ENCODE measurements around the gene NBEAL1. TPM values are rescaled to one million over a fixed set of nuclear protein-coding genes. Genes with fewer than 3 reads are reported as not detected.
A peak's percentile ranks its signal among the peaks of the same experiment; 100 is the strongest.
"Not testable (repeated sequence)": the region's sequence is repeated elsewhere in the genome, so short reads cannot be mapped to it uniquely, and the experiment has no call there.

NBEAL1 gene
- total RNA-seq, 3 donors from 2014 or later (not counting 1 experiment from before 2014, with no cell fraction given) = 12.2 to 19.7 (median 12.9) TPM

GRCh38 chr2:203225423-203226039, 210.9 kb downstream of the NBEAL1 start:
- Mint-ChIP-seq H3K9me3 (no peaks in the 10 kb centered on the region), H3K27me3 (ENCODE audit: low read depth in 2 of 2) (no peaks in the 10 kb centered on the region), H3K27ac (no peak overlapping the region), H3K4me3 (no peak overlapping the region), H3K4me1 (no peaks in the 10 kb centered on the region), H3K36me3 (no peaks in the 10 kb centered on the region)
- WGBS (ENCODE audit: insufficient coverage) = 94% methylated on average over 2 of the region's 2 CpGs
- TF ChIP-seq, protein P1, sequence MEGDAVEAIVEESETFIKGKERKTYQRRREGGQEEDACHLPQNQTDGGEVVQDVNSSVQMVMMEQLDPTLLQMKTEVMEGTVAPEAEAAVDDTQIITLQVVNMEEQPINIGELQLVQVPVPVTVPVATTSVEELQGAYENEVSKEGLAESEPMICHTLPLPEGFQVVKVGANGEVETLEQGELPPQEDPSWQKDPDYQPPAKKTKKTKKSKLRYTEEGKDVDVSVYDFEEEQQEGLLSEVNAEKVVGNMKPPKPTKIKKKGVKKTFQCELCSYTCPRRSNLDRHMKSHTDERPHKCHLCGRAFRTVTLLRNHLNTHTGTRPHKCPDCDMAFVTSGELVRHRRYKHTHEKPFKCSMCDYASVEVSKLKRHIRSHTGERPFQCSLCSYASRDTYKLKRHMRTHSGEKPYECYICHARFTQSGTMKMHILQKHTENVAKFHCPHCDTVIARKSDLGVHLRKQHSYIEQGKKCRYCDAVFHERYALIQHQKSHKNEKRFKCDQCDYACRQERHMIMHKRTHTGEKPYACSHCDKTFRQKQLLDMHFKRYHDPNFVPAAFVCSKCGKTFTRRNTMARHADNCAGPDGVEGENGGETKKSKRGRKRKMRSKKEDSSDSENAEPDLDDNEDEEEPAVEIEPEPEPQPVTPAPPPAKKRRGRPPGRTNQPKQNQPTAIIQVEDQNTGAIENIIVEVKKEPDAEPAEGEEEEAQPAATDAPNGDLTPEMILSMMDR (IDR thresholded peaks at IDR 0.05) = peak; percentile 72
- Histone ChIP-seq H3K27ac (ENCODE audit: low read length) (no peak overlapping the region), H3K4me3 (ENCODE audit: low read length) (no peak overlapping the region), H3K36me3 (ENCODE audit: control insufficient read depth, insufficient read depth, low read length) (no peaks in the 10 kb centered on the region), H3K27me3 (ENCODE audit: control insufficient read depth, insufficient read depth, low read length) (no peaks in the 10 kb centered on the region), H3K9me3 (ENCODE audit: control insufficient read depth, insufficient read depth, low read length) (no peaks in the 10 kb centered on the region), H3K4me1 (ENCODE audit: control insufficient read depth, insufficient read depth, low read length) (no peaks in the 10 kb centered on the region)
- intact Hi-C loops (cut with micrococcal nuclease) = loop anchor here (1.0 to 5.0 kb wide), 2 partner anchors 227 to 590 kb away; no protein-coding TSS in a partner anchor
- peak; percentile 78 to 93 (median 86) for ATAC-seq
- DNase-seq = peak in 1 of 2 donors; percentile 72

- not testable (repeated sequence) for H3K9me3 Mint-ChIP-seq; H3K27me3 Mint-ChIP-seq (ENCODE audit: low read depth in 2 of 2); H3K9me3 ChIP-seq (ENCODE audit: control insufficient read depth, insufficient read depth, low read length); ATAC-seq; H3K36me3 Mint-ChIP-seq; H3K36me3 ChIP-seq (ENCODE audit: control insufficient read depth, insufficient read depth, low read length); H3K27me3 ChIP-seq (ENCODE audit: control insufficient read depth, insufficient read depth, low read length); H3K27ac ChIP-seq (ENCODE audit: low read length); H3K4me1 Mint-ChIP-seq; H3K4me3 ChIP-seq (ENCODE audit: low read length); DNase-seq; H3K4me1 ChIP-seq (ENCODE audit: control insufficient read depth, insufficient read depth, low read length); H3K4me3 Mint-ChIP-seq; H3K27ac Mint-ChIP-seq
- intact Hi-C loops (cut with micrococcal nuclease) = loop anchor here (5.0 kb wide), 1 partner anchor 223 kb away; no protein-coding TSS in a partner anchor
- WGBS (ENCODE audit: insufficient coverage) = 89% methylated on average over 2 of the region's 2 CpGs
Measured at GRCh38 chr2:203229674-203230073, 215.0 kb downstream of the NBEAL1 start.

DNA sequence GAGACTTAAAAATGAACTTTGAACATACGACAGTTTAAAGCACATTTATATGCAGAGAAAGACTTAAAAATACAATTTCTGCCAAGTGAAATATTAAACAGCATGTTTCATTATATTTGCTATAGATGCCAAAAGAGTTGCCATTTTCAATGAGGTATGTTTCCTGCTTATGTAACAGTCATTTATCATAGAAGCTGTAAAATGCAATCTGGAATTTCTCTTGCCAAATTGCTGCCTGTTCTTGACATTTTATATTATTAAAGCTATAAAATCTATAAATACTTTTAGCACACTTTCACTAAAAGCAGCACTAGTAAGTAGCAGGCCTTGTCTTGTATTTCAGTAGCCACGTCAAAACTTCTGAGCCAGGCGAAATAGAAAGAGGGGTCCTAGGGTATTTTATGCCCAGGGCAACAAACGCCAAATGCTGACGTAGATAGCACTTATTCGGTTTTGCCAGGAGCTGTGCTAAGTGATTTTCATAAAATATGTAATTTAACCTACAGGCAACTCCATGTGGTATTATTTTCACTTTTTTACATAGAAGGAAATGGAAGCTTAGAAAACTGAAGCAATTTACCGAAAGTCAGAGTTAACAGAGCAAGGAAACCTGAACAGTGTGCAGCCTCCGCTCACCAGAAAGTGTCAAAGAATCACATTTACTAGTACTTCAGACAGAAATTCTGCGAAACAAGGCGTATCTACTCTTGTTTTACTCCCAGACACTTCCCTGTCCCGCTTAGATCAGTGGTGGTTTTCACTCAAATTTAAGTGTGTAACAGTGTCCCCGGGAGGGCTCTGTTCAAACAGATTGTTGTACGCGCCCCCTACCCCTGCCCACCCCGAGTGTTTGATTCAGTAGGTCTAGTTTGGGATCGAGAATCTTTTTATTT, 222.9 kb downstream of the NBEAL1 start:
- WGBS (ENCODE audit: insufficient coverage) = 97% methylated on average over 15 of the region's 16 CpGs
- peak overlapping the region; percentile 100 for H3K4me3 Mint-ChIP-seq
- peak overlapping the region; percentile 92 for H3K4me3 ChIP-seq (ENCODE audit: low read length)

More for the DNA sequence above, 222.9 kb downstream of the NBEAL1 start:
- H3K27ac ChIP-seq (ENCODE audit: low read length) = peak overlapping the region; percentile 96
- Mint-ChIP-seq H3K27me3 (ENCODE audit: low read depth in 2 of 2) (no peaks in the 10 kb centered on the region), H3K27ac (peak overlapping the region; percentile 90 to 100), H3K9me3 (no peaks in the 10 kb centered on the region), H3K36me3 (no peaks in the 10 kb centered on the region), H3K4me1 (peaks cover 23 to 33% of the 10 kb centered on the region in 2 donors)
- no peaks in the 10 kb centered on the region for H3K27me3 ChIP-seq (ENCODE audit: control insufficient read depth, insufficient read depth, low read length)
- peaks cover 3% of the 10 kb centered on the region for H3K36me3 ChIP-seq (ENCODE audit: control insufficient read depth, insufficient read depth, low read length)
- TF ChIP-seq, protein P1 (IDR thresholded peaks at IDR 0.05) = no peak
- intact Hi-C loops (cut with micrococcal nuclease) = loop anchor here (1.0 to 5.0 kb wide), 4 partner anchors 223 to 1785 kb away; partner anchors contain the start of genes BMPR2, NBEAL1, STRADB and TRAK2
- peaks cover 19% of the 10 kb centered on the region for H3K4me1 ChIP-seq (ENCODE audit: control insufficient read depth, insufficient read depth, low read length)
- DNase-seq (peak in 1 of 2 donors; percentile 32), ATAC-seq (no peak)
- no peaks in the 10 kb centered on the region for H3K9me3 ChIP-seq (ENCODE audit: control insufficient read depth, insufficient read depth, low read length)
